Left renal pelvis (tissue), 4 donors: Measurements from ENCODE around the gene TUBGCP2. TPM values are rescaled to one million over a fixed set of nuclear protein-coding genes. Genes with fewer than 3 reads are reported as not detected.

Experiments
- DNase-seq, 4 donors: peaks; one replicate each; pipeline ENCODE4 v3.0.0-alpha.2; 2013; ENCODE audit warnings: low read depth in 4 of 4, low spot score in 3 of 4
- polyA plus RNA-seq, 4 donors: library from polyadenylated mRNA; unstranded; fragments of 120-200 nt; gene quantifications; one replicate each; pipeline ENCODE4 v1.2.1, GENCODE V29; 2013; ENCODE audit not compliant: insufficient read length in 4 of 4

Gene TUBGCP2
- polyA plus RNA-seq, 4 donors, result 45.5 to 81.2 (median 55.8) TPM

DNA sequence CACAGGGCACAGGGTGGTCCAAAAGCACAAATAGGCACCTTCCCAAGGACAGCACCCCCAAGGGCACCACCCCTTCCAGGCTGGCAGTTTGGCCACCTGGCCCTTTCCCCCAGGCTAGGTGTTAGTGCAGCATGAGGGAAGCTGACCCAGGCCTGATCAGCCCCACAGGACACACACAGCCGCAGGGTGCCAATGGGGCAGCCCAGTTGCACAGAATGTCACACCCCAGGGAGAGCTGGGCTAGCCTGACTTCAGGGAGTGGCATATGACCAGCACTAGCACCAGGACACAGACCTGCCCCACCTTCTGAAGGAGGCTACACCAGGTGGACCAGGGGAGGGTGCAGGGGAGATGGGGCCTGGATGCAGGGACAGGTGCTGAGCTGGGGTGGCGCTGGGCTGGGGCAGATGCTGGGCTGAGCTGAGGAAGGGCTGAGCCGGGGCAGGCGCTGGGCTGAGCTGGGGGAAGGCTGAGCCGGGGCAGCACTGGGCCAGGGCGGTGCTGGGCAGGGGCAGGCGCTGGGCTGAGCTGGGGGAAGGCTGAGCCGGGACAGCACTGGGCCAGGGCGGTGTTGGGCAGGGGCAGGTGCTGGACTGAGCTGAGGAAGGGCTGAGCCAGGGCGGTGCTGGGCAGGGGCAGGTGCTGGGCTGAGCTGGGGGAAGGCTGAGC is 28.1 kb downstream of the TUBGCP2 start:
- no peak for DNase-seq

DNA sequence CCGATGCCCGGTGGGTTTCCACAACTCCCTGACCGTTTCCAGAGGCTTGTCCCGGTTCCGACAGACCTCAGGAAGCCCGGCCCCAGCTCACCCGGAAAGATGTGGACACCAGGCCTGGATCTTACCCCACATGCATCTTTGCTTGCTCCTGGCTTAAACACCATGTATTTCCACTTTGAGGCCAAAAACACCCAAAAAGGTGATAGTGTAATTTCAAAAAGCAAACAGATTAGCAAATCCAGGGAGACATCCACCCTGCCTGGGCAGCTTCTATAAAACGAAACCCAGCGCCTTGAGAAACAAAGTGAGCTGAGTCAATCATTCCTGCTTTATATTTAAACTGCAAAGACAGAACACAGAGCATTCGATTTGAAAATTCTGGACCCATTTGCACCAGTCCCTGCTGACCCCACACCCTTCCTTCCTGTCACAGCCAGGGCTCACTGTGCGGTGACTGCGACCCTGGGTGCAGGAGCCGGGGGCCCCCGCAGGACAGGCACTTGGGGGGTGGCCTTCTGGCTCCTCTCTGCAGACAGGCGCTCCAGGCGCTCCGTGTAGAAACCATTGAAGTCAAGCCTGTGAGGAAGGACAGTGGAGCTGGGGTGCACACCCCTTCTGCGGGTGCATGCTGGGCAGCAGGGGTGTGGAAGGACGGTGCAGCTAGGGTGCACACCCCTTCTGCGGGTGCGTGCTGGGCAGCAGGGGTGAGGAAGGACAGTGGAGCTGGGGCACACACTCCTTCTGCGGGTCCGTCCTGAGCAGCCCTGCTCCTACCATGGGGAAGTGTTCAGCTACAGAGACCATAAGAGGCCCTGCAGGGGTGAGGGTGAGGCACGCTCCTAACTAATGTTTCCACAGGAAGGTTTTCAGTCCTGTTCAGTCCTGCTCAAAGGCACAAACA is 29.1 kb downstream of the TUBGCP2 start:
- DNase-seq, result no peak

DNA sequence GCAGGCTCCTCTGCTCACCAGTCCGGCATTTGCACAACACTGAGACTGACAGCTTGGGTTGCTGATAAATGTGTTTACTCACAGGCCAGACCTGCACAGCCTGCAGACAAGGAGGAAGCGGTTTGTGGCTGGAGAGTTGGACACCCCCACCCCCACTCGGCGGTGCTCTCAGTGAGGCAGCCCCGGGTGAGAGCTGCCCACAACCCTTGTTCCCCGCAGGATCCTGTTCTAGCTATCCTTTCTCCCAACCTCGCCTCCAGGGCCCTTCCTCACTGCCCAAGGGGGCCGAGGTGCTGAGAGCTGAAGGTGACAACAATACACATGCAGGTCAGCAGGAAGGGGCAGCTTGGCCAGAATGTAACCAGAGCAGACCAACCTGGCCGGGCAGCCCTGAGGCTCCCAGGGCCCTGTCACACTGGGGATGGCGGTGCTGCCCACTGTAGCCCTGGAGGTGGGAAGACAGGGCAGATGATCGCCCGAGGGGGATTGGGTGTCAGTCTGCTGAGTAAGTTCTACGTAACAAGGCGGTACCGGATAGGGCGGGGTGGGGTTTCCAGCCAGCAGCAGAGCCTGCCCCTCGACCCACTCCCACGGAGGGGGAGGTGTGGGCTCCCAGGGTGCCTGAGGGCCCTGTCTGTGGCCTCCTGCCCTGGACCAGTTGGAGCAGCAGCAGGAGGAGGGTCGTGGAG is 30.0 kb downstream of the TUBGCP2 start:
- no peak for DNase-seq

DNA sequence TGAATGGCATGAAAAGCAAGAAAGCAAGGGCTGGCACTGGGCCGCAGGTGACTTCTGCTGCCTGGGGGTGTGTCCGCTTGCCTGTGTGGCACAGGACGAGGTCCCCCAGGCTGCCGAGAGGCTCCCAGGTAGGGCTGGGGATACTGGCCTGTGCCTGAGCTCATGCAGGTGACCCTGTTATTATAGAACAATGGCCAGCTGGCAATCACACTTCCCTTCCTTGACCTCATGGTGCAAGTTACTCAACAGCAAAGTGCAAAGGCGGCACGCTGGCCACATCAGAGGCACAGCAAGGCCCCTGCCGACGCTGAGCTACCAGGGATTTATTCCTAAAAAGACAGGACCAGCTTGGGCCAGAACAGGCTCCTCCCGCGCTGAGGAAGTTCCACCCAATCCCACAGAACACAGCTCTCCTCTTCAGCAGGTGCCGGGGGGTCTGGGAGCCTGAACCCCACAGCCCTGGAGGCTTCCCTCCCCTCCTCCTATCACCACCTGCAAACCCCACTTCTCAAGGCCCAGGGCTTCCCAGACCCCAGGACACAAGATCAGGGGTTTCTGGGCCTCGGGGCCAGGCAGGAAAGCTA is 30.6 kb downstream of the TUBGCP2 start:
- DNase-seq, result no peak

DNA sequence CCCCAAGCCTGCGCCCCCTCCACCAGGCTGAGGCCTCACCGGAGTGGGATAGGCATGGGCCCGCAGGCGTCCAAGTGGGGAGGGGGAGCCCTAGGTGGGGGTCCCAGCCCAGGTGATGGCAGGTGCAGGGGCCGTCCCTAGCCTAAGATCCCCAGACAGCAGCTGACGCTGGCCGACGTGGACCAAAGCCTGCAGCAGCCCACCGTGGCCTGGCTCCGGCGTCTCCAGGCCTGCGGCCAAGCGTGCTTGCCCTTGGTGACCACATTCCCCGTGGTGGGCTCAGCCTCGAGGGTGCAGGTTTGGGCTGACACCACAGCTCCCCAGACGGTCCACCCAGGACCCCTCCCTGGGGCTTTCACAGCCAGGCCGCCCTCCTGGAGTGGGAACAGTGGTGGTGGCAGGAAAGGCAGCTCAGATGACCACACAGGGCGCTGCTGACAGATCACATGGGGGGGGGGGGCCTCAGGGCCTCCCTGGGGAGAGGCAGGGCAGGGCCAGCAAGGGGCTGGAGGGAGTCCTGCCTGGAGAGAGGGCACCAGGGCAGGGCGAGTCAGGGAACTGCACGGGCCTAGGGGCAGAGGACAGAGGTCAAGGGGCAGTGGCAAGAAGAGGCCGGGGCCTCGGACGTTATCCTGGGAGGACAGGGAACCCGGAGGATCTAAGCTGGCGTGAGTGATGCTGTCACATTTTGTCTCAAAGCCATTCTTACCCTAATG is 31.2 kb downstream of the TUBGCP2 start:
- no peak for DNase-seq

DNA sequence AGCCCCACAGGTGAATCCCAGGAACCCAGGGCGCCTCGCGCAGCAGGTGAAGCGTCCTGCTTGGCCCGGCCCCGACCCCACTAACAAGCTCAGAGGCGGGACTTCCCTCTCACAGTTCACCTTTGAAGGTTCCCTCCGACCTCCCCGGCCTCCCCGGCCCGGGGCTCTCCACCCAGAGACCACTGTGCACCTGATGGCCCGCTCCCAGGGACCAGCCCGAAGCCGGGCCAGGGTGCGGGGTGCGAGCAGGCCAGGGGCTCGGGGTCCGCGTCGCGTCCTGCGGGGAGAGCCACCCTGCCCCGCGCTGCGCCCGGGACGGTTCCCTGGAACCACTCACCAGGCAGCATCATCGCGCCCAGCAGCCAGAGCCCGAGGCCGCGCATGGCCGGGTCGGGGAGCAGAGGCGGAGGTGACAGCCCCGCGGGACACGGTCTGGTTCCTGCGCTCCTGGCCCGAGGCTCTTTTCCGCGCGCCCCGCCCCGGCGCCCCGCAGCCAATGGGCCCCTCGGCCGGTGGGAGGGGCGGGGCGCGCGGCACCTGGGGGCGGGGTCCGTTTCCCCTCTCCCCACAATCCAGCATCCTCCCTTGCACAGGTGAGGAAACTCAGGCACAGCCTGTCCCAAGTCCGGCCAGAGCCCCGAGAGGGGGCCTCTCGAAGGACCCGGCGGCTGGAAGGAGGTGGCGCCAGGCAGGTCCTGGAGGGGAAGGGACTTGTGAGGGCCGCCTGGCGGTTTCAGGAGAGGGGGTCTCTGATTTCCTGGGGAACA is 32.1 kb downstream of the TUBGCP2 start, which contains the start of gene ADAM8:
TSS of gene ADAM8 (minus strand) at position 434 of the 767 bp plus-strand sequence. CDS start at position 383, 51 bp downstream.
- DNase-seq, result no peak

DNA sequence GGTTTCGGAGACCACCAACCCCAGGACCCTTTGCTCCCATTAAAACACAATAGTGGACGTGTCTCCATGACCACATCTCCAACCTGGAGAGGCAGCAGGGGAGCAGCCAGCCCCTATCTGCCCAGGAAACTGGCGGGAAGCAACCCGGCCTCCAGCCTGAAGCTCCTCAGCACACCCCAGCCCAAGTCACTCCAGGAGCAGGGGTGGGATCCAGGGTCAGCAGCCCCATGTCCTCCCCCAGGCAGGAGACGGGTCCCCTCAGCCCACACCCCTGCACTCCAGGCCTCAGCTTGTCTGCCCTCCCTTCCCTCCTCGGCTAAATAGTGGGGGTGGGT is 32.6 kb downstream of the TUBGCP2 start:
- DNase-seq, result no peak

DNA sequence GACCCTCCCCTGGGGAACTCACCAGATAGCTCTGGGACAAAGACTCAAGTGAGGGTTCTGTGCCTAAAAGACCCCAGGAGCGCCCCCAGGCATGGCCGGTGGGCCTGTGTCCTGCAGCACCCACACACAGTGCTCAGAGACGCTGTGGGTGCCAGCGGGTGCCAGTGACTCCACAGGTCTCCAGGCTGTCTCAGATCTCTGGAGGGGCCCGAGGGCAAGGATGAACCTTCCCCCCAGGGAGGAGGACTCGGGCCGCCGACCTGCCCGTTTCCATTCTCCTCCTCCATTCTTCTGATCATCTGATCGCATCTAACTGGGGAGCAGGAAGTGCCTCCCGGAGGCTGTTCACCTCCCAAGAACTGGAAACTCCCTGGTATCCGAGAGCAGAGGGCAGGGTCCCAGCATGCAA is 33.0 kb downstream of the TUBGCP2 start:
- no peak for DNase-seq

DNA sequence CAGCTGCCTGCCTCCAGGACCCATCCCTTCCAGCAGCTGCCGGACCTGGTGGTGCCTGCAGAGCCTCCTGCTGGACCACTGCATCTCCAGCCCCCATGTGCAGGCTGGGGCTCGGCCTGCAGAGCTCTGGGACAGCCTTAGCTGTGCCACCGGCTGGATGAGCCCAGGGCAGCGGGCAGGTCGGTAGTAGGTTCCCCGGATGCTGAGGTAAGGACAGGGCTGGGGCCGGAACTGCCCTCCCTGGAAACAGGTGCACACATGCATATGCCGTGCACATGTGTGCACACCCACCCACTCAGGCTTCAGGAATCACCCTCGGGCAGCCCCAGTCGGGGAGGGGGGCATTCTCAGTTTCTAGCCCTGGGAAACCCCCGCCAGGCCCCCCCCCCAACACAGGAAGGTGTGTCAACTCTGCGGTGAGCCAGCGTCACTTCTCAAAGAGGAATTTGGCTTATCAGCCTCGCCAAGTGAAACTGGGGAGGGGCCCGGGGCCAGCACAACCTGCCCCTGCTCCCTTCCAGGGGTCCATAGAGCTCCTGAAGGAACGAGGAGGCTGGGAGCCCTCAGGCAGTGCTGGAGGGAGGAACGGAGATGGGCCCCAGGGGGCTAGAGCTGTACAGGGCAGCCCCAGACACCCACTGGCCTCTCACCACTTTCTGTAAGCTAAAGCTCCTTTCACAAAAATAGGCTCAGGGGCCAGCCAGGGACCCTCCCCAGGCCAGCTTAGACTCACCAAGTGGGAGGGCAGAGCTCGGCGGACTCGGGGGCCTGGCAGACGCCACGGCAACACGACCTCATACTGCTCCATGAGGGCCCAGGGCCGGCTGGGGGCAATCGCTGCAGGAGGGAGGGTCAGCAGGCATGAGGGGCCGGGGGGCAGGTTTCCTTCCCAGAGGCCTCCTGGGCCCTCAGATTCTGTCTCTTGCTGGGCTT is 33.7 kb downstream of the TUBGCP2 start:
- no peak for DNase-seq

DNA sequence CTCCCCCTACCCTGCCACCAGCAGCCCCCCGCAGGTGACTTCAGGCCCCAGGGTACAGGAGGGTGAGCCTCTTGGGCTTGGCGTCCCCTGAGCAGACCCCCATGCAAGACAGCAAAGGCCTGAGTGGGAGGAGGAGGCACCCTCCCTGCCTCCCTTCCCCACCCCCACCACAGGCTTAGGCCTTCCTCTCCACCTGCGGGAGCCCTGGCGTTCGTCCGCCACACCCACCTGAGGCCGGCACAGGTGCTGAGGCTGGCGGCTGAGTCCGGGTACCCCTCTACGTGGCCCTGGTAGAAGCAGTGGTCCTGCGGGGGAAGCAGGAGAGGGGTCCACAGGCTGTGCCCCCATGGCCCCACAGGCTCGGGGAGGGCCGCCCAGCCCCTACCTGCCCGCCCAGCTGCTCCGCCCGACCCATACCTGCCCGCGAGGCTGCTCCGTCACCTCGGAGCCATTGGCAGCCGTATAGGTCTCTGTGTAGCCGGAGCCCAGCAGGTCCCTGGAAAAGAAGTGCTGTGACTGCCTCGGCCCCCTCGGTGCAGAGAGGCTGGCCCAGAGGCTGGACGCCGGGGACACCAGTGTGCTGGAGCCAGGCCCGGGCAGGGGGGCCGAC is 35.0 kb downstream of the TUBGCP2 start:
- DNase-seq, result no peak

DNA sequence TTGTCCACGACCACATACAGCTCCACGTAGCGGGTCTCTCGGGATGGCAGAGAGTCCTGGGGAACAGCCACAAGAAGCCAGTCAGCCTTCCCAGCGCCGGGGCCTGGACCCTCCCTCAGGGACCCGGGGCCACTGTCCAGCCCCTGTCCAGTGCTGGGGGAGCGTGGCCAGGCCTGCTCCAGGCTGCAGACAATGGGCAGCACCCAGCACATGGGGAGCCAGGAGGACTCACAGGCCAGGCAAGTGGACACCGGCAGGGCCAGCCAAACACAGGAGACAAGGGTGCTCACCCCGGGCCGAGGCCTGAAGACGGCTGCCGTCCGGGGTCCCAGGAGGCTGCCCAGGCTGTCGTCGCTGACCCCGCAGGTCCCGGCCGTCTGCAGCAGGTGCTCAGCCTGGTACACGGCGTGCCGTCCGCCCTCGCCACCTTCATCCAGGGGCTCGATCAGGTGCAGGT is 35.7 kb downstream of the TUBGCP2 start:
- DNase-seq, result no peak

DNA sequence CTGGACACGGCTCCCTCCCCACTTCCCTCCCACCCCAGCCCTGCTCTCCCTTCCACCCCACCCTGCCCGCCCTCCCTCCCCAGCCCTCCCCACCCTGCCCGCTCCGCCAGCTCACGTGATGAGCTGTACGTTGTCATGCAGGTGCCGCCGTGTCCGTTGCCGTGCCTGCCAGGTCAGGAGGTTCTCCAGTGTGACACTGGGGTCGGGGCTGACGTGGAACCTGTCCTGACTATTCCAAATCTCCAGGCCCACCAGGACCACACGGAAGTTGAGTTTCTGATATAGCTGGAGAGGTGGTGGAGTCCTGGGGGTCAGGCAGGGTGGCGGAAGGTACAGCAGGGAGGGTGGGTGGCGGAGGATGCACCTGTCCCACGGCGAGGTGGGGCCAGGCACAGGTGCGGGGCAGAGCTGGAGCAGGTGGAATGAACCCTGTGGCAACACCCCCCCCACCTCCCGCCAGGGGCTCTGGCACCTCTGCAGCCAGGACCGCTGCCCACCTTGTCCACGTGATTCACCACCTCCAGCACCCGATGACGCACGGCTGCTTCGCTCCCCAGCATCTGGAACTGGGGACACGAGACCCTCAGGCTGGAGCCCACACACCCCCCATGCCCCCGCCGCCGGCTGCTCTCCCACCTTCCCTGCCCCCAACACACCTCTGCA is 36.2 kb downstream of the TUBGCP2 start:
- no peak for DNase-seq

DNA sequence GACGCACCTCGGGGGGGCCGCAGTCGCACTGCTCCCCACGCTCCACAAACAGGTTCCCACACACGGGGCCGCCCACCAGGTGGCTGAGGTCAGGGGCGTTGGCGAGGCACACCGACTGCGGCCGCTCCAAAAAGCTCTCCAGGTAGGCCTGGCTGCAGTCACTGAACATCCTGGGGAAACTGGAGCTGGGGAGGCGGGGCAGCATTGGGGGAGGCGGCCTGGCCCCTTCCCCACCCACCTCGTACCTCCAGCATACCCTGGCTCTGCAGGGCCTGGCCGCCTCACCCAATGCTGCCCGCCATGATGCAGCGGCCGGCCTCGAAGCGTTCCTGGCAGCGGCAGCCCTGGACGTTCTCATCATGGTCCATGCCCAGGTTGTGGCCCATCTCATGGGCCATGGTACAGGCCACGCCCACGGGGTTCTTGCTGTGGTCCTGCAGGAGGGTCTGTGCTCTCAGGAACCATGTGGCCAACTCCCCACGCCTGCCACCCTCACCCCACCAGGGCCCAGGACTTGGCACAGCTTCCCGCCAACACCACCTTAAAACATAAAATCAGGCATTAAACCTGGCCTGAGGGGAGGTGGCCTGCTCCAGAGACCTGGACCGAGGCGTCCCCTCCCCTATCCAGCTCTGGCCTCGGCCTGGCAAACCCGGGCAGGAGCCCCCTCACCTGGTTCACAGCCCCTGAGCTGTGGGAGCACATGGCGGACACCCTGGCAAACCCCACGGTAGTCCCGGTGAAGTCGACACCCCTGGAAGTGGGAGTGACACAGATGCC is 37.0 kb downstream of the TUBGCP2 start:
- no peak for DNase-seq

DNA sequence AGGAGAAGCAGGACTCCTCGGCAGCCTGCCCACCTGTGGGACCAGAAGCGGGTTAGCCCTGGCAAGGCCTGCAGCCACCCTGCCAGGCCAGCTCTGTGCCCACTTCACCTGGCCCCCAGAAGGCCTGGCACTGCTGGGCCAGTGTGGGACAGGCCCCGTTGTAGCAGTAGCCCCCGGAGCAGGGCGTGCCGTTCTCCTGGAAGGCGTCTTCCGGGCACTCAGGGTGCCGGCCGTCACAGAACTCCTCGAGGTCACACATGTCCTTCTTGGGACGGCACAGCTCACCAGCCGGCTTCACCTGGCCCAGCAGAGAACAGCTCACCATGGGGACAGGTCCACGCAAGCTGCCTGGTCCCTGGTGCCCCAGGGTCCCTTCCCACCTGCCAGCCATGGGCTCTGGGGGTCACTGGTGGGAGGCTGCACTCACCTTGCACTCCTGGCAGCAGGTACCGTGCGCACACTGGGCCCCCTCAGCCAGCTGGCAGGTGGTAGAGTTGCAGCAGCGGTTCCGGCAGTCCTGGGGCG is 37.8 kb downstream of the TUBGCP2 start:
- DNase-seq, result no peak

DNA sequence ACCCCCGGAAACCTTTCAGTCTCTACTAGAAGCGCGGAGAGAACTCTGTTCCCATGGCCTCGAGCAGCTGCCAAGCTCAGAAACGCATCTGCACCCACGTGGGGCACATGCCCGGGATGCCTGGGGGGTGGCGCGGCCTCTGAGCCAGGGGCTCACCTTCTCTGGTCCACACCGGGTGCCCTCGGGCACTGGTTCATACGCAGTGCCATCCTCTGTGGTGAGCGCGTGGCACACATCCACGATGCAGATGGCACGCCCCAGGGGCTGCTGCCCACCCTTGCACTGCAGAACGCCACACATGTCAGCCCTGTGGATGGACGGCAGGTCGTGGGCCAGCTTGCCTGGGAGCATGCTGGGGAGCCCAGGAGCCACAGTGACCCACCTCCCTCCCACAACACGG is 38.5 kb downstream of the TUBGCP2 start:
- DNase-seq, result no peak

DNA sequence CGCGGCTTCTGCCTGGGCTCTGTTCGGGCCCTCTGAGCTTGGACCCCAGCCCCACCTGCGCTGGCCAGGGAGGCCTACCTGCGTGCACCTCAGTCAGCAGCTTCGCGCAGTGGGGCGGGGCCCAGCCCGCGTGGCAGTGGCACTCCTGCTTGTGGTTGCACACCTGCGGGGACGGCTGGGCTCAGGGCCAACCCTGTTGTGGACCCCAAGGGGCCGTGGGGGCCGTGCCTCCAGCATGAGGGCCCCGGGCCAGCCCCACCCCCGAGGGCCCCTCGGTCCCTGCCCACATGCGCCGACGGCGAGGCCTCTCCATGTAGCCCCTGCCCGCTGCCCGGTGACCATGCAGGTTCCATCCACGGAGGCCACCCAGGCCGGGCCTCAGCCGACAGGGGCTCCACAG is 39.3 kb downstream of the TUBGCP2 start:
- no peak for DNase-seq

DNA sequence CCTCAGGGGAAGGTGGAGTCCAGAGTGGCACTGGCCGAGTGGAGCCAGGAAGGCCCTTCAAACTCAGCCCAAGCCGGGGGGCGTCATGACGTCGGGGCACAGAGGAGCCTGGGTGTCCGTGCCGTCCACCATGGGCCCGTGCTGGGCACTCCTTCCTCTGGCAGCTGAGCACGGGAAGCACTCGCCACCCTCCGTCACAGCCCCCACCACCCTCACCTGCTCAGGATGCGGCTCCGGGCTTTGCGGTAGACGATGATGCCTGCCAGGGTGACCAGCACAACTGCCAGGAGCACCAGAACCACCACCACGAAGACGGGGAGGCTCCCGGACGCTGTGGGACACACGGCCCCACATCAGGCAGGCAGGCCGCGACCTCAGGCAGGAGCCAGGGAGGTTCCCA is 40.1 kb downstream of the TUBGCP2 start:
- DNase-seq, result no peak
